Limb (tissue), 2 donors: ENCODE measurements around the gene ANGPTL2.

Experiments used
- DNase-seq, 2 donors: peaks; one replicate each; pipeline ENCODE4 v3.0.0-alpha.2; 2016; ENCODE audit errors: extremely low spot score in 2 of 2

ANGPTL2 gene

DNA sequence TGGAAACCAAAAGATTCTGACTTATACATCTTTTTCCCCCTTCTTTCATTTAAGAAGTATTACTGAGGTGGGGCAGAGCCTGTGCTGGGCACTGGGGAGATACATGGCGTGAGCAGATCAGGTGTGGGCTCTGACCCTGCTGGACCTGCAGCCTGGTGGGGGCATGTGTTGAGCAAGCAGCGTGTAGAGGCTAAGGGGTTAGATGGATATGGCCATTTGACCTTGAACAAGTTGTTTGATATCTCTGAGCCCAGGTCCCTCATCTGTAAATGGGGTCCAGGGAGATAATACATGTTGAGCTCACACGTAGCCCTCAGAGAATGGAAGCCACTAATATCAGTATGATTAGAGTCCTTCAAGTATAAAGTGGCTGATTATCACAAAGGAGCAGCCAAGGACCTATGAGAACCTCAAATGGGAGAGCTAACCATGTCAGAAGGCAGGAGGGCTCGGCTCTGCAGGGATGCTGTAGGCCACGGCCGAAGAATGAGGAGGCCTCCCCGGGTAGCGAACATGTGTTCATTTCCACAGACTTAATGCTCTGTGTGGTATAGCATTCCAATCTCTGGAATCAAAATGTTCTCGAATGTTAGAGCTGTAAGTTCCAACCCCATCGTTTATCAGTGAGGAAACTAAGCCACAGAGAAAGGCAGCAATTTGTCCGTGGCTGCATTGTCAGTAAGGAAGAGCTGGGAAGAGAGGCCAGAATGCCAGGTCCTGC is 15.4 kb upstream of the ANGPTL2 start:
- no peak for DNase-seq

- DNase-seq: no peak
Observed at GRCh38 chr9:127136880-127137639, 14.6 kb upstream of the ANGPTL2 start.

DNA sequence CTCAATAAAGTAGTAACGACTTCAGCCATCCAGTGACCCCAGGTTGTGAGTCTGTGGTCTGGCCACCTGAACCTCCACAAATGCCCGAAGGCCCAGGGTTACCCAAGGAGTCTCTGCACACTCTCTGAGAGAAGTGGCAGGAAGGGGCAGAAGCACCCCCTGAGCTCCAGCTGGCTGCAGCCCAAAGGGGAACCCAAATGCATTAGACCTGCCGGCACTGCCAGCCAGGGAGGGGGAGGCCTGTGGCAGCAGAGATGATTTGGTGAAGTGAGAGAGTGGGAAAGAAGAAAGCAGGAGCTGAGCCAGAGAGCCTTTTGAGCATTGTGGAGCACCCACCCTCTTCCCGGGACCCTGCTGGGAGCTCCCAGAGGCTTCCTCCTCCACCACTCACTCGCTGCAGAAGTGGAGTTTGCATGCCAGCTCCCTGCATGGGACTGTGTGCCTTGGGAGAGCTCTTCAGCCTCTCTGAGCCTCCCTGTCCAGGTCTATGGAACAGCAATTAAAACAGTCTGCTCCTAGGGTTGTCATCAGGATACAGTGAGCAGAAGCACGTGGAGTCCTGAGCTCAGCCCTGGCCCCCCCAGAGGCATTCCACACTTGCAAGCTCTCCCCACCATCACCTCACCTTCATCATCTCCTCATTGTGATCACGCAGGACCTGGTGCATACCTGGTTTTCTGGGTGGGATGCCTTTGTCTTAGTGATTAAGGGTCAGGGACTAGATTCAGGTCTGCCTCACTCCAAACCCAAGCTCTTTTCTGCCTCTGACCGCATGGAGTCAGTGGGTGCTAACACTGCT is 13.8 kb upstream of the ANGPTL2 start:
- no peak for DNase-seq

GRCh38 chr9:127135056-127135745 is 12.8 kb upstream of the ANGPTL2 start:
- DNase-seq: no peak

DNA sequence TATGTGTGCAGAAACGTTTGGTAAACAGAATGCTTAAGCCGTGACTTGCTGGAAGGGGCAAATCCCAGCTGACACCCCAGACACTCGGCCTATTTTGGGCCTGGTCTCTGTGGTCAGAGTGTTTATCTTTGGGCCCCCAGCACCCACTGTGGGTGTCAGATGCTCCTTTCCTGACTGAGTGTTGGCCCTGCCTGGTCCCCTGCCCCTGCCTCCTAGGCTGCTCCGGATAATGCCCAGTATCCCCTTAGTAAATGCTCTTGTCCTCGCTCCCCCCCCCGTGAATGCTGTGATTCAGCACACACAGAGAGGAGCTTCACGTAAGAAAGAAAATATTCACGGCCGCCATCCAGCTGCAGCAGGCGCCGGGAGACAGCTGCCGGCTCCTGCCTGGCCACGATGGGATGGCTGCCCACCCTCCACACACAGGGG is 11.3 kb upstream of the ANGPTL2 start:
- peak; percentile 76 to 77 for DNase-seq

DNA sequence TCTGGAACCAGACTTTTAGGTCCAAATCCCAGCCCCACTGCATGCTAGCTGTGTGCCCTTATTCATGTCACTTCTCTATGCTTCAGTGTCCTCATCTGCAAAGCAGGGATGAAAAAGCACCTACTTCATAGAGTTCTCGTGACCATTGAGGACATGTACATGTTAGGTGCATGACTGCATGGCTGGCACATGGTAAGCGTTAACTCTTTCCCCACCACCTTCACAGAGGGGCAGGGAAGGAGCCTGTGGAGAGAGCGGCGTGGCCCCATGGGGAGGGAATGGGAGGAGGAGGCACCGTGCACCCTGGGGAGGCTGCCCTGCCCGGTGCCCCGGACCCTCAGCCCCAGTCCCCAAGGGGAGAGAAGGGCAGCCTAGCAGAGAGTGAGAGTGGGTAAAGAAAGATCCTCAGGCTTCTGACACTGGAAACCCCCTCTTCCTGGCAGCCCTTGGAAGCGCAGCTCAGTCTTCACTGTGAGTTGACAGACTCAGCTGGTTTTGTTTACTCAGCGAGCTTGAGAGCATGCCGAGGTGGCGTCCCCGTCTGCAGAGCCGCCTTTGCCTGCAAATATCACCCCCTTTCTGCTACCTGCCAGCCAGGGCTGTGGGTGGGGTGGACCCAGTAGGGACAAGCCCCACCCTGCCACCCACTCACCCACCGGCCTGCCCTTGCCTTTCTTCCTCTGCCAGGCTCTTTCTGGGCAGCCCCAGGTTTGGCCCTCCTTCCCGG is 10.6 kb upstream of the ANGPTL2 start:
- peak; percentile 47 to 61 for DNase-seq

DNA sequence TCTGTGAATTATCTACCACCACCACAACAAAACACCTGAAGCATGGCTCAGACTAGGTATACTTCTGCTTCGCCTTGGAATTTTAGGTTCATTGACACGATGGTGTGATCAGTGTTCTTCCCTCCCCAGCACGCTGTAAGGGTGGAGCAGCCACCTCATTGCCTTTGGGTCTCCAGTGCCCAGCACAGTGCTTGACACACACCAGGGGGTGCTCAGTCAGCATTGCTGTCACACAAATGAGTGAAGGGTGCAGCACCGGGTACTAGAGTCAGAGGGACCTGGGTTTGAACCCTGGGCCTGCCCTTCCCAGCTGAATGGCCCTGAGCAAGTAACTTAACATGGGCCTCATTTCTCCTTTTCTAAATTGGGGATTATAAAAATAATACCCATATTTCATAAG is 9.9 kb upstream of the ANGPTL2 start:
- DNase-seq: peak in 1 of 2 donors; percentile 28

- no peak for DNase-seq
Observed at GRCh38 chr9:127131871-127132270, 9.4 kb upstream of the ANGPTL2 start.

DNA sequence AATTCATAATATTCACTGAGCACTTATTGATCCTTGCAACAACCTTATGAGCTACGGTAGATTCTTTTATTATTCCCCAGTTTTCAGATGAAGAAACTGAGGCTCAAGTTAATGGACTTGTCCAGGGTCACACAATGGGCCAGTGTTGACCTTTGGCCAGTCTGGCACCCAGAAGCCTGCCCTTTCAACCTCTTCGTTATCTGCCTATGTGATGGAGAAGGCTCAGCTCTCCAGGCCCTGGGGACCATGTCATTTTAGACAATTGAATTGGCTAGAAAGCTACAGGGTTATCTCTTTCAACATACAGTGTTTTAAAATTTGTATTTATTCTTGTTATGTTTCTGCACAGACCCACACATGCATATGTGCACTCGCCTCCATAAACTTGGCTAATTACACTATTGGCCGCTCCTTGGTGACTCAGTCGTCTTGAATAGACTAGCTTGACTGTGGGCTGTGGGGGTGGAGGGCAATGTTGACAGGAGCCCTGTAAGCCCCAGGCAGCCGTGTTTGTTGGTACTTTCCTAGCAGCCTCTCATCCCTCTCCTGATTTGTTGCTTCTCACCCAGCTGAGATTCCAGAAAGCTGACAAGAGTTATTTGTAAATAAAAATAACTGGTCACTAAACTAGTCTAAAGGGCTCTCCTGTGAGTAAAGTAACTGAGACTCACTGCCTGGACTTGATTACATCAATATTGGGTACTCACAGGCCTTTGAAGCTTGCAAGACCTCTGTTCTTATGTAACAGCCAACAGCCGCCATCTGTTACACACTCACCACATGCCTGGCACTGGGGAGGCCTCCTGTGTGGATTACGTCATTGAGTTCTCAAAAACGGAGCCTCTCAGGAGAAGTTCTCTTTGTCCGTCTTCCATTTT is 8.5 kb upstream of the ANGPTL2 start:
- peak; percentile 71 to 74 for DNase-seq

DNA sequence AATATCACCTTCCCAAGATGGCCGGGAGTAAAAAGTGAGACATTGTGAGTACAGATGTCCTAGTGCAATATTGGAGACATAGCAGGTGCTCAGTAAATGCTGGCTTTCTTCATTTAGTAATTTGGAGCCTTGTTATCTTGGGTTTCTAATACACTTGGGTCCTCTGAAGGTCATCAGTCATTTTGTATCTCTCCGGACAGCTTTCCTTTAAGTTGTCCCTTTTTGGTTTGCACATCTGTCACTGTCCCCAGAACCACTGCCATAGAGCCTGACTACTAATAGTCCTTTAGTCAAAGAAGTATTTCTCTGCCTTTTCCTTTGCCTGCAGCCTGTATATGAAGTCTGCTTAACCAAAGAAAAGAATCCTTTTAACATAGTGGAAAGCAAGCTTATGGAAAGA is 7.8 kb upstream of the ANGPTL2 start:
- DNase-seq: no peak

DNA sequence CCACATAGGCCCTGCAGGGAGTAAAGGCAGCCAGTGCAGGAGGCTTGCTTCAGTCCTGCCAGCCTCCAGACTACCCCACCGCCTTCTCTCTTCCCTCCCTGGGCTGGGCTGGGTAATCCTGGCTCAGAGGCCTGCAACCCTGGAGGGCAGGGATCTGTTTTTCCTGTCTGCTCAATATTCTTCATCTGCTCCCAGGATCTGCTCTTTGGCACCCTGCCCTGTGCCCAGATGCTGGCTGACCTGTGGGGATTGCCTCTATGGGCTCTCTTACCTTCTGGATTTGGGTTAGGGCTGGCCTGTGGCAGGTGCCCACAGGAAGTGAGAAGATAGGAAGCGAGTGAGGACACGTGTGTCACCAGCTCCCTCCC is 7.3 kb upstream of the ANGPTL2 start:
- no peak for DNase-seq

- no peak for DNase-seq
Observed at GRCh38 chr9:127129073-127129717, 6.8 kb upstream of the ANGPTL2 start.

- DNase-seq: peak in 1 of 2 donors; percentile 58
Observed at GRCh38 chr9:127128341-127129072, 6.1 kb upstream of the ANGPTL2 start.

DNA sequence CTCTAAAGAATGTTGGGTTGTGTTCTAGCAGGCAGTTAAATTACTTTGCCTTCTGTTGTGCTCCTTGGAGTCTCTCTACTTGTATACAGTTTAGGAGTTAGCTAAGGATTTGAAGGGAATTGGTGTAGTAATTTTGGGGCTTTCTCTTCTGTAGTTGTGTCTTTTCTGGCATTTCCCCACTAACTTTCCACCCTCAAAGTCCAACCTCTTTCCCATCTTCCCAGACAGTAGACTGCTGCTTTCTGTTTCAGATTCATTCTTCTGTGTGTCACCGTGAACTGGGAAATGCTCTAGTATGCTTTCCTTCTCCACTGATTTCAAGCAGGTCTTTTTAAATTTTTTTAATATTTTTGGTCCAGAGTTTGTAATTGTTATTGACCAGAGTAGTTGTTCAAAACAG is 4.5 kb upstream of the ANGPTL2 start:
- no peak for DNase-seq

DNA sequence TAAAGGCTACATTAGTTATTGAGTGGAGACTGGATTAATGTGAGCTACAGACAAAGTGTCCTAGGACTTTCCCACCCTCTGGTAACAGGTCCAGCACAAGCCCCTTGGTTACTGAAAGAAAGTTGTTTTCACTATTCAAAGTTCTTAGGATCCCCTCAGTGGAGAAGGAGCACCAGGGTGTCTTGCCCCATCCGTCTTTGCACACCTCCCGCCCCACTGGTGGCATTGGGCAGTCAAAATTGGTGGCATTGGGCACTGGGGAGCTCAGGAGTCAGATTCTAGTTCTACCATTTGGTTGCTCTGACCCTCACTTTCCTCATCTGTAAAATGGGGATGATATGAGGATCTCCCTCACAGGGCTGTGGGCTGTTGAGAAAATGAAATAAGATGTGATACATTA is 2.4 kb upstream of the ANGPTL2 start:
- no peak for DNase-seq

GRCh38 chr9:127124111-127124531 is 1.7 kb upstream of the ANGPTL2 start:
- no peak for DNase-seq

GRCh38 chr9:127123064-127123890 is 842 bp upstream of the ANGPTL2 start:
- peak in 1 of 2 donors; percentile 60 for DNase-seq
